GM21717 (cell line): ENCODE measurements around the gene SDSL.

Experiments
- ATAC-seq: cut with Tn5 transposase; IDR thresholded peaks from one replicate; pipeline ENCODE4 v1.9.1; 2021; ENCODE audit warnings: mild to moderate bottlenecking, moderate library complexity; ENCODE audit not compliant: unreplicated experiment

The SDSL gene

DNA sequence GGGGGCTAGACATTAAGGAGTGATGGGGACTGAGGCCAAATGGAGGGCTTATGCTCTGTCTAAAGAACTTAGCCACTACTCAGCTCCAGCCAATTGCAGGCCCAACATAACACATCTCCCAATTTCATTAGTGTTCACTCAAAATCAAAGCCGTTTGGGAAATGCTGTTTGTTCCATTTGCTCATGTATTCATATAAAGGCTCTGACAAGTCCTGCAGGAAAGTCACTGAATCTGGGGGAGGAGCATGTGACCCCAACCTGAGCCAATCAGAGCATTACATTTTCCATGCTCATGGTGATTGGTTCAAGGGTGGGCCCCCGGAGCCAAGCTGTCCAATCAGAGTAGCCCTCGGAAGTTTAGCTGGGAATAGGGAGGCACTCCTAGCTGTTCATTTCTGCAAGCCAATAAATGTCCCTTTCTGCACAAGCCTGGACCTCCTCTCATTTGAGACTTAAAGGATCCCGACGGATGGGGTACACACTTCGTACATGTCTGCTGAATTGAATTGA lies 20.9 kb downstream of the SDSL start:
- no peak for ATAC-seq

DNA sequence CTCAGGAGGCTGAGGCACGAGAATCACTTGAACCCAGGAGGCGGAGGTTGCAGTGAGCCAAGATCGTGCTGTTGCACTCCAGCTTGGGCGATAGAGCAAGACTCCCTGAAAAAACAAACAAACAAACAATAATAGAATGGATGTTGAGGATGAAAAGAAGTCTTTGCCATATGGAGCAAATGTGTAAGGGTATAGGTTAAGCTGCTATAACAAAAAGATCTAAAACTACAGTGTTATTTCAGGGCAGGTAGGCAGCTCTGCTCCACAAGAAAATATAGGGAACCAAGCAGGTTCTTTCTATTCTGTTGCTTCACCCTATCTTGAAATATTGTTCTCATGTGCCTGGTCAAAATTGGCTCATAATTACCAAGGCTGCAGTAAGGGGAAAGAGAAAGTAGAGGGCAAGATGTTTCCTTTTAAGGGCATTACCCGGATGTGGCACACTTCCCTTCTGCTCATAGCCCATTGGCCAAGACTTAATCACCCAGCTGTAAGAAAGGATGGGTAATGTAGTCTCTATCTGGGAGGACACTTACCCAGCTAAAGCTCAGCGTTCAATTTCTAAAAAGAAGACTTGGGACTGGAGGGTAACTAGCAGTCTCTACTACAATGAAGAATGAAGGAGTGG lies 23.5 kb downstream of the SDSL start:
- no peak for ATAC-seq

DNA sequence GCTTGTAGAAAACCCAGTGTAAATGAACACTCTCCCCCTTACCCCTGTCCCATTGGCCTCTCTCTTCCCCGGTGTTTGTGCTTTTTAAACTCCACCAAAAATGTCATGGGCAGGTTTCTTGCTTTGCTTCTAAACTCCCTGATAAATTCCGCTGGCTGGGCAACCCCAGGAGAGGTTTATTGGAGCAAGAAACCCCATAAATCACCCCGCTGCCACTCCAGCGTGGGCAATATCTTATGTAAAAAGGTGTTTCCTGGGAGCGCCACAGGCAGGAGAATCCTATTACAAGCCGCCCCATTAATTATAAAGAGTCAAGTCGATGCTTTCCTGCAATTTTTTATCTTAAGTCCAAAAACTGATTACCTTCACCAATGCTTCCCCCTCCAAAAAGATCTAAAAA lies 26.7 kb downstream of the SDSL start:
- ATAC-seq, result no peak

DNA sequence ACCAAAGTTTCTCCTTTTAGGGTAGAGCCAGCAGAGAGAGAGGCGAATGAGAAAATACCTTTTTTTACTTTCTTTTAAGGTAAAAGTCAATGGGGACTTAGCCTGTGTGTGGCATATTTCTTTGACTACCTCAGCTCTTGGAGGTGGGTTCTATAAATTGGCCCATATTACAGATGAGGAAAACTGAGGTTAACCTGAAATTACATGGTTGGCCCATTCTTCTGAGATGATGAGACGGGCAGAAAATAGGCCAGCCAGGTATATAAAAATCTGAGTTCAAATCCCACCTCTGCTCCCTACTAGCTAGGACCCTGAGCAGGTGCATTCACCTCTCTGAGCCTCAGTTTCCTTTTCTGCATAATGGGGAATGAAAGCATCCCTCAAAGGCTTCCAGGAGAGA lies 27.1 kb downstream of the SDSL start:
- no peak for ATAC-seq

DNA sequence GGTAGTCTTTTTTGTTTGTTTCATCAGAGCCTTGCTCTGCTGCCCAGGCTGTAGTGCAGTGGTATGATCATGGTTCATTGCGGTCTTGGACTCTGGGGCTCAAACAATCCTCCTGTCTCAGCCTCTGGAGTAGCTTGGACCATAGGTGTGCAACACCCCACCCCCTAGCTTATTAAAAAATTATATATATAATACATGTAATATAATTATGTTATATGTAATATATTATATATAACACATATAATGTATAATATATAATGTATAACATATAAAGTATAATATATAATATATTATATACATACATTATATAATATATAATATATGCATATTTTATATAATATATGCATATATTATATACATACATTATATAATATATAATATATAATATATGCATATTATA lies 27.7 kb downstream of the SDSL start:
- no peak for ATAC-seq

DNA sequence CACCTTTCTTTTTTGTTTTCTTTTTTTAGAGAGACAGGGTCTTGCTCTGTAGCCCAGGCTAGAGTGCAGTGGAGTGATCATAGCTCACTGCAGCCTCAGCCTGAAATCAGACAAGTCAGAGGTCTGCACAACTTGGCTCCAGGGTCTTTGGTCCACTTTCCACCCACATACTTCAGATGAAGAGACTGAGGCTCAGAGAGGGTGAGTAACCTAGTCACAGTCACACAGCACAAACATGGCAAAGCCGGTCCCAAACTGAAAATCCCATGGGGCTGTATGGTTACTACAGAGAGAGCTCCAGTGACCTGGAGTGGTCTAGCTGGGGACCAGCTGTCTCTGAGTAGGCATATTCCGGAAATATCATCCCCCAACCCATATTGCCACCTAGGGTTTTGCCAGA lies 30.3 kb downstream of the SDSL start:
- ATAC-seq, result no peak

DNA sequence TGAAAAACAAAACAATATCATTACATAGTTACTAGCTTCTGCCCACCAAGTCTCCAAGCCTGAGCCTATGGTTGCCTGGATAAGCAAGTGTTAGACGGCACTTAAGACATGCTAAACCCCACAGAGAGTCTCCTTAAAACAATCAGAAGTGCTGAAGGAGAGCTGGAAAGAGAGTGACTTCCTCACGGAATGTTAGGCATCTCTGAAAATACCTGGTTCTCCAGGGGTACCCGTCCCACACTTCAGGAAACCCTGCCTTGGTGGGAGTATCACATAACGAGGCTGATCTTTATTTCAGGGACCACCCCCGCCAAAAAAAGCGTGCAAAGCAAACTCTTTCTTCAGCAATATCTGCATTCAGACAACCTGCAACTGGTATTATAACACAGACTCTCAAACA lies 31.1 kb downstream of the SDSL start:
- no peak for ATAC-seq

DNA sequence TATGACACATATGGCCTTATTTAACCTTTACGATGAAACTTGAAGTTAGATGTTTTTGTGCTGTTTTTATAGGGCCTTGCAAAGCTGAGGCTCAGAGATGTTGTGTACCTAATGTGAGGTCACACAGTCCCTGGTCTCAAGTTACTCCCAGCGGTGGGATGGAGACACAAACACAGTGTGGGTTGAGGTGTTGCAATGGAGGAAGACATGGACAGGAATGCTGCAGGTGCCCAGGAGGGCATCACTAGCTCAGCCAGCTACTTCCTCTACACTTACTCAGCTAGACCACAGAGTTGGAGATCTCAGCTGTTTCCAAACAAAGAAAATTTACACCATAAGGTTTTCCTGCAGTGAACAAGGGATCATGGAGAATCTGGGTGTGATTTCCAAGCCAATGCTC lies 34.0 kb downstream of the SDSL start:
- no peak for ATAC-seq

DNA sequence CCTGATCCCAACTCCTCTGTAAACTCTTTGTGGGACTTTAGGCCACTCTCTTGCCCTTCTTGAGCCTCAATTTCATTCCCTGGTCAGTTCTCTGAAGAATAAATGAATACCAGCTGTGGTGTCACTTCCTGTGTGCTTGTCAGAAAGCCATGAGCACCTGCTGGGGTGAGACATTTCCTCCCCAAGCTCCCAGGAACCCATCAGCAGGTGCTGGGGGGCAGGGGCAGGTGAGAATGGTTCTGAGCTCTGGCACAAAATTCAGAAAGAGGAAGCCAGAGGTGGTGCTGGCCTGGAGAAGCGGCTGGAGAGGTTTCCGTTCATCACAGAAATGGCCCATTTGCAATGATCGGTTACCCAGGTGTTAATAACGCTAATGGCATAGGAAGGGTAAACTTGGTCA lies 34.6 kb downstream of the SDSL start:
- no peak for ATAC-seq

DNA sequence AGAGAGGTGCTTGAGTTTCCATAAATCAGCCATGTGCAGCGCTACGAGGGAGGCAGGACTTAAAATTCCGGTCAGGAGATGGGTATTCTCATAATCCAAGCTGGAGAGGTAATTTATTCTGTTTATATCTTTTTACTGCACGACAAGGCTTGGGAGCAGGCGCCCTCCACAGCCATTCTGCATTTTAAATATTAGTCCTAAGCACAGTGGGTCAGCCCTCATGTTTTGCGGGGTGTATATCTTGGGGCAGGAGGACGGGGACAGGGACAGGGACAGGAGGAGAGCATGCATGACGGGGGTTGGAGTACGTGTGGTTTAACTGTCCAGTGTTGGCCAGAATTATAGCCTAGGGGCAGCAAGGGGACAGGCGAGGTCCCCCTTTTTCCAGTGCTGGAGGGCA lies 35.0 kb downstream of the SDSL start:
- ATAC-seq, result no peak

DNA sequence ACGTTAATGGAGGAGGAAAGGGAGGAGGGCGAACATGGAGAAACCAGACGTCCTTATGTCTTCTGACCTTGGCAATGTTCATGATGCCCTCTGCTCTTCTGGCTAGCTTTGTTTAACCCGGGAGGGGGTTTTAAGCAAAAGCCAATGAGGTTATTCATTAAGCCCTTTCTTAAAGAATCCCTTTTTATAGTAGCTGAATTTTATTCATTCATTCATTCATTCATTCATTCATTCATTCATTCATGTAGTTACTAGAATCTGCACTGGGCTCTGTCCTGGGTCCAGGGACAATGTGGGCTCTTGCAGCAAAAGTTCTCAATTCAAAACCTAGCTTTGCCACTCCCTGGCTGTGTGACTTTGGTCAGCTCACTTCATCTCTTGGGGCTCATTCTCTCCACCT lies 35.5 kb downstream of the SDSL start:
- ATAC-seq, result no peak

DNA sequence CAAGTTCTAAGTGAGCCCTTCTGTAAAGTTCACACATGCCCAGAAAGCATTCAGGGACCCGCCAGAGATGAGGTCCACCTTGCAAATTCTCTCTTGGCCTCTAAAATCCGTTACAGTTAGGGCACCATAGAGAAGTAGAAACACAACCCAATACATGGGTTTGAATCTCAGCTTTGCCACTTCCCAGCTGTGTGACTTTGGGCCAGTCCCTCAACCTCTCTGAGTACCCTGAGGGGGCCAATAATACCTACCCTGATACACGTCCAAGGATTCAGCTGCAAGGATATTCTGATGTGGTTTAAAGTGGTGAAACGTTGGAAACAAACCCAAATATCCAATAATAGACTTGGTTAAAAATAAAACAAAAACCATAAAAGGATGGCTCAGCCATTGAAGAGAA lies 37.8 kb downstream of the SDSL start:
- ATAC-seq, result no peak

DNA sequence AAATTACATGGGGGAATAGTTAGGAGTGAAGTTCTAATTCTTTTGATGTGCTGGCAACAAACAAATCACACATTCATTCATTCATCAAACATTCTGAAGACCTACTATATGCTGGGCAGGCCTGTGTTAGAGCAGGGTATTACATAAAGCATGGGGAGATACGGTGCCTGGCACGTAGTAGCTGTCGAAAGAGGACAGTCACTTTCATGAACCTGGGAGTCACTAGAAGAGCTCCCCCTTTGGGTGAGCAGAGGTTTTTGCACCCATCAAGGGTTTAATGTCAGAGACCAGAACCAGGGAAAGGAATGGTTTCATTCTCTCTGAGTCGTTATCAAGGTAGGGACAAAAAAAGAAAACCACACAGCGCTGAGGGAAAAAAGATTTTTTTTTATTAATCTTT lies 39.5 kb downstream of the SDSL start:
- no peak for ATAC-seq

DNA sequence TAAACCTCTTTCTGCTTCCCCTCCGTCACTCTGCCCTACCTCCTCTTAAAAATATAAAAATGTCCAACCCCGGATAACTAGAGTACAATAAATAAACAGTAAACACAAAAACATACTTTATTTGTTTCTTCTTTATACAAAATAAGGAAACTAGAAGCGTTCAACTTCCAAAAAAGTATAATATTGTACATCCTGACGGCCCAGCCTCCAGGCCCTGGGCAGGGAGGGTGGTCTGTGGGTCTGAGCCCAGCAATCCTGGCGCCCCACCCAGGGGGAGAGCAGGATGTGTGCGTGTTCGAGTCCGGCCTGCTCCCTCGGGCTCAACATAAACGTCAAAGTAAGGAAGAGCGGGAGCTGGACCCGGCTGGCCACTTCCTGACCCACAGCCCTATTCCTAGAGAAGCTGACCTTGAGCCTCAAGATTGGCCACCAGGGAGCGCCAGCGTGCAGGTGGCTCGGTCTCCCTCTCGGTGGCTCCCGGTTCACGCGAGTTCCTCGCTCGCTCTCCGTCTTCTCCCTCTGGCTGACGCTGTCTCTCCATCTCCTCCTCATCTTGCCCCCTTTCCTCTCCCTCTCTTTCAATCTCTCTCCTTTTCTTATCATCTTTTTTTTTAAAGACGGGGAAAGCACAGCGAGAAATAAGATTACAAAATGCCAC lies 40.1 kb downstream of the SDSL start:
- no peak for ATAC-seq

DNA sequence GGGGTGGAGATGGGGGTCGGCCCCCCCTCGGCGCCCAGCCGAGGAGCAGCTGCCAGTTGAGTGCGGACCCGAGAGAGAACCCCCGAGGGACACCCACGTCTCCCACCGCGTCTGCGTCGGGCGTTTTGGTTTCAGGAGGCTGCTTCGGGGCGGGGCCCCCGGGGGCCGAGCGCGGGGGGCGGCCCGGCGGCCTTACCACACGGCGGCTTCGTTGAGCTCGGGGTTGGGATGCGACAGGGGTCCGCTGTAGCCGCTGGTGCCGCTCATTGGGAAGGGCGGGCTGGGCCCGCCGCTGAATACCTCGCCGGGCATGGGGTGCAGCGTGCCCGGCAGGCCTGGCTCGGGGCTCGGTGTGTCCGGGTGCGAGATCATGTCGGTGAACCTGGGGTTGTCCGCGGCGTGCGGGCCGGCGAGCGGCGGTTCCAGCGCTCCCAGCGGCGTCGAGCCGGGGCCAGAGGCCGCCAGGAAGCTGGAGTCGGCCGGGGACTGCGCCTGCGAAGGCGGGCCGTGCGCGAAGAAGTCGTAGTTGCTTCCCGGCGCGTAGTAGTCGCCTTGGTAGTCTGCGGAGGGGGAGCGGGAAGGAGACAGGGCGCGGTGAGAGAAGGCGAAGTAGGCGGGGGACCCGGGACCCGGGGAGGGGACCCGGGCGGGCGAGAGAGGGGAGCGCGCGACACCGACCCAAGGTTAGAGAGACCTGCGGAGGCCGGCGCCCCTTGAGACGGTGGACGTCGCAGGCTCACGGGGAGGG lies 41.0 kb downstream of the SDSL start:
- ATAC-seq, result no peak

DNA sequence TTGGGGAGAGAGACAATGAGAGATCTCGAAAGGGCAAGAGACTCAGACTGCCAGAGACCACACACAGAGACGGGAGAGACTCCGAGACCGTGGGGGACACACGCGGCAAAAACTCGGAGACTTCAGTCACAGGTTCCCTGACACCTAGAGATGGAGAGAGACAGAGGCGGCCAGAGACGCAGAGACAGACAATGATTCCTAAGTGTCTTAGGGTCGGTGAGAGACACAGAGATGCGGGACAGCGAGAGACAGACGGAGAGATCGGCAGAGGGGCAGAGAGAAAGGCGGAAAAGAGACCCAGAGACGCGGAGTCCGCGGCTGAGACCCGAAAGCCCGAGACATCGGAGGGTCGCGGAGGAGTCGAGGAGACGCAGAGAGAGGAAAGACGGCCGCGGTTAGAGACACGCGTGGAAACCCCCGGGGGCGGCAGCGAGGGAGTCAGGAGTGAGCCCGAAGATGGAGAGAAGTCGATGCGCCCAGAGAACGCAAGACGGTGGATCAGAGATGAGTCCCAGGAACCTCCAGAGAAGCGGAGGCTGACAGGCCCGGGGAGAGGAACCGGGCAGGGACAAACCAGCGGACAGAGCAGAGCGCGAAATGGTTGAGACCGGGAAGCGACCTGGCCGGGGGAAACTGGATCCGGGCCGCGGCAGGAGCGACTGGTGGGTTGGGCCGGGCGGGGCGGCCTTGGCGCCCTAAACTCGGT lies 41.7 kb downstream of the SDSL start:
- no peak for ATAC-seq

DNA sequence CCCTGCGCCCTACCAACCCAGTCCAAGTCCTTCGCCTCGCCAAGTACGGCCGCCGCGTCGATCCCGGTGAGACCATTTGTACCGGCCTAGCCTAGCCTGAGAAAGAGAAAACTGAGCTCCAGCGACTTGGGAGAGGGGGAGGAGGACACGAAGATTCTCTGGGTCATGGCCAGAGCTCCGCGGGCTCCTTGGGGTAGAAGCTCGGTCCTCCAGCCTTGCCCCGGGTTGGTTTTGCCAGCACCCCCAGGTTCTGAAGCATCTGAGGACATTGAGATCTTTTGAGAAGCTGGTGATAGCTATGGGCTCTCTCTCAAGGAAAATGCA lies 42.2 kb downstream of the SDSL start:
- no peak for ATAC-seq

DNA sequence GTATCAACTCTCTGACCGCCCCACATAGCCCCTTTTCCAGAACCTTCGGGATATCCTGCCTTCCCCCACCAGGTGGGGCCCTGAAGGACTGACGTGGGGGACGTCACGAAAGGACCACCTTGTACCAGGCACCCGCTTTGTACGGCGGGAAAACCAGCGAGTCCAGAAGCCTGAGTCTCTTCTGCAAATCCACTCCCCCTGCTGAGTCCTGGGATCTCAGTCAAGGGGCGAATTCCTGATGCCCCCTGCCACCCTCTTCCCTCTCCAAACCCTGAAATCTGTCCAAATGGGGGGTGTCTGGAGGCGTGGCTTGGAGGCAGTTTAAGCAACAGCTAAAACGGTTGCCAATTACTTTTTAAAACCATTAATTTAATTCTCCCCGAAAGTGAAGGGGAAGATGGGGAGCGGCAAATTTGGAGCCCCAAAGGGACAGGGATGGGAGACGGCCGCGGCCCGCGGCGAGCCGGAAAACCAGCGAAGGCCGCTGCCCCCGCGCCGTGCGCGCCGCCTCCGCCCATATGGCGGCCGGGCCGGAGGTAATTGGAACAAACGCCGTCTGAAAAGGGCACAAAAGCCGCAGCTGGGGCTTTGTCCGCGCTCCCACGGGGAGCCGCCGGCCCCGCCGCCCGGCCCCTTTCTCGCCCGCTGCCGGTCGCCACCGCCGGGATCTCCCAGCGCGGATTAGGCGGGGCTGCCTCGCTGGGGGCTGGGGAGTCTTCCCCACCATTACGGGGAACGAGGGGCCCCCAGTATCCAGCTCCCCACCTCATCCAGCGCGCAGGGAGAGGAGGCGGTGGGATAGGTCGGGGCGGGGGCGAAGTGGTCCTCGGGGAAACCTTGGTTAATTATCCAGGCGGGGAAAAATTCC lies 42.9 kb downstream of the SDSL start:
- ATAC-seq, result no peak

DNA sequence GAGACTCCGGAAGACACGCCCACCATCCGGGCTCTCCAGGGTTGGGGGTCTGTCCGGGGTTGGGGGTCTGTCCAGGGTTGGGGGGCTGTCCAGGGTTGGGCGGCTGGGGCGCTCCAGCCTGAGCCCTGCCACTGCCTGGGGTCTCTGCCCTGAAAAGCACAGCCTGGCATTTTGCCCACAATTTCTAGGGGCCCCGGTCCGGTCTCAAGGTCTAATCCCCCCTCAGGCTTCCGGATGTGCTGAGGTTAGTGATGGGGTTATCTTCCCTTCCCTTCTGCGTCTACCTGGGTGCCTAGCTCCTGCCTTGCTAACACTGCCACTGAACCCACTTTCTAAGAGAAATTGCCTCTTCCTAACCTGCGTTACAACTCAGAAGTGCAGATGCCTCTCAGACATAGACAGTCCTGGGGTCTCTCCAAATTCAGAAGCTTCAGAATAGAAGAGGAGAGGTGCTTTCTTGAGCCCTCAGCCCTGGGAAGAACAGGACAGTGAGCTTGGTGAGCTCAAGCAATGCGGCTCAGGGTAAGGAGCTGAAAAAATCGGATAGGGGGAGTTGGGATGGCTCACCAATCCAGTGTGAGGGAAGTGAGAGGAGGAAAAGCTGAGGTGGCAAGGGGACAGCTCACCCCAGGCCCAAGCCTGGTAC lies 43.8 kb downstream of the SDSL start:
- ATAC-seq, result no peak

DNA sequence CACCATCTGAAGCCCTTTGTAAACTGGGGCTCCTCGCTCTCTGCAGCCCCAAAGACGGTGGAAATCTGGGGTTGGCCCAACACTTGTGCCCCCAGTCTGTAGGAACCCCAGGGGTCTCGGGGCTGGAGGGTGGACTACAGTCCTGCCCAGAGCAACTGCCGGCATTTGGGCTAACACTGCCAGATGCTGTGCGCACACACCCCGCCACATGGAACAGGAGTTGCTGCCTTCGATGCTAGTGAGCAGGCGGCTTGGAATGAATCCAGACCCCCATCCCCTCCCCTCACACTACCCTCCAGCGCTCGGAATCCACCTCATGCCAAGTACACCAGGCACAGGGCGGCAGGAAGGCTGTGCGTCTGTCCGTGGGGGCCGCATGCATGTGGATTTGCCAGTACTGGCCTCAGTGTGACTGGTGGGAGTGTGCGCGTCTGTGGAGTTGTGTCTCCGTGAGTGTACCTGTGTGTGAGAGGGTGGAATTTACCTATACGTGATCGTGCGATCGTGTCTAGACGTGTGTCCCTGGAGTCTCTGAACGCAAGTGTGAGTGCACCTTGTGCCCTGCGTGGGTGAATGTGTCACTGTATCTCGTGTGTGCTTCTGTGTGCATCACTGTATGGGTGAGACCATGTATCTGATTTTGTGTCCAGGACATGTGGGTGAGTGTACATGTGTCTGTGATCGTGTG lies 44.4 kb downstream of the SDSL start:
- ATAC-seq, result no peak
